NCI-H748 (cell line): ENCODE results near the gene ADAM21.
A peak's percentile ranks its signal among the peaks of the same experiment; 100 is the strongest.
"Not testable (repeated sequence)": the region's sequence is repeated elsewhere in the genome, so short reads cannot be mapped to it uniquely, and the experiment has no call there.

Experiments used
- DNase-seq: peaks from one replicate; lab custom pipeline; 2025; ENCODE audit not compliant: unreplicated experiment; lab: John Stamatoyannopoulos, UW

The ADAM21 gene

DNA sequence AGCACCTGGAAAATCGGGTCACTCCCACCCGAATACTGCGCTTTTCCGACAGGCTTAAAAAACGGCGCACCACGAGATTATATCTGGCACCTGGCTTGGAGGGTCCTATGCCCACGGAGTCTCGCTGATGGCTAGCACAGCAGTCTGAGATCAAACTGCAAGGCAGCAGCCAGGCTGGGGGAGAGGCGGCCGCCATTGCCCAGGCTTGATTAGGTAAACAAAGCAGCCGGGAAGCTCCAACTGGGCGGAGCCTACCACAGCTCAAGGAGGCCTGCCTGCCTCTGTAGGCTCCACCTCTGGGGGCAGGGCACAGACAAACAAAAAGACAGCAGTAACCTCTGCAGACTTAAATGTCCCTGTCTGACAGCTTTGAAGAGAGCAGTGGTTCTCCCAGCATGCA is 23.5 kb downstream of the ADAM21 start:
- DNase-seq, result peak; percentile 25

DNA sequence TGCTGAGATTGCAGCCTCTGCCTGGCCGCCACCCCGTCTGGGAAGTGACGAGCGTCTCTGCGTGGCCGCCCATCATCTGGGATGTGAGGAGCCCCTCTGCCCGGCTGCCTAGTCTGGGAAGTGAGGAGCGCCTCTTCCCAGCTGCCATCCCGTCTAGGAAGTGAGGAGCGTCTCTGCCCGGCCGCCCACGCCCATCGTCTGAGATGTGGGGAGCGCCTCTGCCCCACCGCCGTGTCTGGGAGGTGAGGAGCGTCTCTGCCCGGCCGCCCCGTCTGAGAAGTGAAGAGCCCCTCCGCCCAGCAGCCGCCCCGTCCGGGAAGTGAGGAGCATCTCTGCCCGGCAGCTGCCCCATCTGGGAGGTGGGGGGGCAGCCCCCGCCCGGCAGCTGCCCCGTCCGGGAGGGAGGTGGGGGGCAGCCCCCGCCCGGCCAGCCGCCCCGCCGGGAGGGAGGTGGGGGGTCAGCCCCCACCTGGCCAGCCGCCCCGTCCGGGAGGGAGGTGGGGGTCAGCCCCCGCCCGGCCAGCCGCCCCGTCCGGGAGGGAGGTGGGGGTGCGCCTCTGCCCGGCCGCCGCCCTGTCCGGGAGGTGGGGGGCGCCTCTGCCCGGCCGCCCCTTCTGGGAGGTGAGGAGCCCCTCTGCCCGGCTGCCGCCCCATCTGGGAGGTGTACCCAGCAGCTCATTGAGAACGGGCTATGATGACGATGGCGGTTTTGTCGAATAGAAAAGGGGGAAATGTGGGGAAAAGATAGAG is 25.6 kb downstream of the ADAM21 start:
- DNase-seq, result not testable (repeated sequence)

GRCh38 chr14:70489579-70490200 is 37.7 kb downstream of the ADAM21 start:
- no peak for DNase-seq

DNA sequence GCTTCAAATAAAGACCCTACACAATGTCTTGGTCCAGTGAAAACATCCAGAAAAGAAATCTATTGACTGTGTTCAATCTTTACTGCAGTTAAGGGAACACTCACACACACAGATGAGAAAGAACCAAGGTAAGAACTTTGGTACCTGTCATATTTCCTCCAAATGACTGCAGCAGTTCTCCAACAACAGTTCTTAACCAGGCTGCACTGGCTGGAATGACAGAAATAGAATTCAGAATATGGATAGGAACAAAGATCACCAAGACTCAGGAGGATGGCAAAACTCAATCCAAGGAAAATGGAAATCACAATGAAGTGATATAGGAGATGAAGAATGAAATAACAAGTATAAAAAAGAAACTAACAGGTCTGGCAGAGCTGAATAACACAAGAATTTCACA is 46.2 kb downstream of the ADAM21 start:
- no peak for DNase-seq
